ENCODE measurements around the gene SVEP1. TPM values are rescaled to one million over a fixed set of nuclear protein-coding genes. Genes with fewer than 3 reads are reported as not detected.

Gene SVEP1
- total RNA-seq, 4 donors from 2014 or later = 41.9 to 71.6 (median 60.6) TPM

- DNase-seq (ENCODE audit: extremely low spot score) = no peak
- Histone ChIP-seq H3K9me3 (no peaks in the 10 kb centered on the region), H3K27me3 (no peaks in the 10 kb centered on the region), H3K27ac (replicated peaks in 1 of 4) (no peak overlapping the region), H3K4me3 (no peak overlapping the region), H3K36me3 (no peaks in the 10 kb centered on the region), H3K4me1 (no peaks in the 10 kb centered on the region)
- no peak for TF ChIP-seq POLR2AphosphoS5 (IDR thresholded peaks at IDR 0.05)
- TF ChIP-seq CTCF (IDR thresholded peaks at IDR 0.05) = no peak
- no peak for TF ChIP-seq POLR2A (IDR thresholded peaks at IDR 0.05; ENCODE audit: low read depth)
- TF ChIP-seq EP300 (IDR thresholded peaks at IDR 0.05) = no peak
- intact Hi-C loops (cut with DNase I) = no loop called here
- 91% methylated on average over 1 of the region's 1 CpG for WGBS
Observed at GRCh38 chr9:110330484-110331105, 248.9 kb downstream of the SVEP1 start.

GRCh38 chr9:110329639-110330230 is 249.8 kb downstream of the SVEP1 start:
- H3K36me3 ChIP-seq = no peaks in the 10 kb centered on the region
- no peaks in the 10 kb centered on the region for H3K9me3 ChIP-seq
- H3K27me3 ChIP-seq = no peaks in the 10 kb centered on the region
- no peak overlapping the region for H3K27ac ChIP-seq (replicated peaks in 1 of 4)
- no peak for DNase-seq (ENCODE audit: extremely low spot score)
- no peaks in the 10 kb centered on the region for H3K4me1 ChIP-seq
- TF ChIP-seq CTCF (IDR thresholded peaks at IDR 0.05) (no peak), POLR2AphosphoS5 (IDR thresholded peaks at IDR 0.05) (no peak), EP300 (IDR thresholded peaks at IDR 0.05) (no peak), POLR2A (IDR thresholded peaks at IDR 0.05; ENCODE audit: low read depth) (no peak)
- WGBS = 87% methylated on average over 4 of the region's 5 CpGs
- intact Hi-C loops (cut with DNase I) = no loop called here
- H3K4me3 ChIP-seq = no peak overlapping the region

GRCh38 chr9:110328763-110329162 is 250.8 kb downstream of the SVEP1 start:
- TF ChIP-seq POLR2AphosphoS5 (IDR thresholded peaks at IDR 0.05) (no peak), CTCF (IDR thresholded peaks at IDR 0.05) (no peak), POLR2A (IDR thresholded peaks at IDR 0.05; ENCODE audit: low read depth) (no peak), EP300 (IDR thresholded peaks at IDR 0.05) (no peak)
- no peak for DNase-seq (ENCODE audit: extremely low spot score)
- Histone ChIP-seq H3K36me3 (no peaks in the 10 kb centered on the region), H3K9me3 (no peaks in the 10 kb centered on the region), H3K27ac (replicated peaks in 1 of 4) (no peak overlapping the region), H3K4me3 (no peak overlapping the region), H3K4me1 (no peaks in the 10 kb centered on the region), H3K27me3 (no peaks in the 10 kb centered on the region)
- intact Hi-C loops (cut with DNase I) = no loop called here
- WGBS = 78% methylated on average over 1 of the region's 1 CpG

DNA sequence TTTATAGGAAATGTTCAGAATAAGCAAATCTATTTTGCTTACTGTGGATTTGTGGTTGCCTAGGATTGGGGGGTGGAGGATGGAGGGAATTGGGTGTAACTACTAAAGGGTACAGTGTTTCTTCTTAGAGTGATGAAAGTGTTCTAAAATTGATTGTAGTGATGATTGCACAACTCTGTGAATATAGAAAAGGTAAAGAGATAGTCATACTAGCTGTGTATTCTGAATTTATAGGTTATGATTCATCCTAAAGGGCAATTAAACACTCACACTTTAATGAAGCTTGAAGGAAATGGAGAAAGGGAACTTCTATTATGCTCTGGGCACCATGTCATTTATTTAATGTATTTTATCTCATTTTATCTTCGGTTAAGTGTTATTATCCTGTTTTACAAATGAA is 251.8 kb downstream of the SVEP1 start:
- Histone ChIP-seq H3K36me3 (no peaks in the 10 kb centered on the region), H3K9me3 (no peaks in the 10 kb centered on the region), H3K4me1 (no peaks in the 10 kb centered on the region), H3K27ac (replicated peaks in 1 of 4) (no peak overlapping the region), H3K27me3 (no peaks in the 10 kb centered on the region), H3K4me3 (no peak overlapping the region)
- WGBS = 86% methylated on average over 1 of the region's 1 CpG
- TF ChIP-seq CTCF (IDR thresholded peaks at IDR 0.05) (no peak), POLR2A (IDR thresholded peaks at IDR 0.05; ENCODE audit: low read depth) (no peak), POLR2AphosphoS5 (IDR thresholded peaks at IDR 0.05) (no peak), EP300 (IDR thresholded peaks at IDR 0.05) (no peak)
- DNase-seq (ENCODE audit: extremely low spot score) = no peak
- intact Hi-C loops (cut with DNase I) = no loop called here

DNA sequence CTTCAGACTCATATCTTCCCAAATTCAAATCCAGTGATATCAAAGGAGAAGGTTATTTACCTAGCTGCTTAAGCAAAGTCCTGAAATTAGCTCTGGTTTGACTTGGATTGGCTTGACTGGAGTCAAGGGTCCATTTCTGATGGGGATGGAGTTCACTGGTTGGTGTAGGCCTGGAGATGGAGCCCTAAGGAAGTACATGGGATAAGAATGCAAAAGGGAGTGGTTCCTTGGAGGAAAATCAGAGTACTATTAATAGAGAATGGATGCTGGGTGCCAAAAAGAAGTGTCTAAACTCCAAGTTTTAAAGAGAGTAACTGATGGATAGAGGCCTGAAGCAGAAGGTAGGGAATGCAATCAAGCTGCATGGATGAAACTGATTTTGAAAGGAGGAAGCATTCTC is 255.7 kb downstream of the SVEP1 start:
- Histone ChIP-seq H3K4me3 (no peak overlapping the region), H3K4me1 (no peaks in the 10 kb centered on the region), H3K27ac (replicated peaks in 1 of 4) (no peak overlapping the region), H3K27me3 (no peaks in the 10 kb centered on the region), H3K36me3 (no peaks in the 10 kb centered on the region), H3K9me3 (no peaks in the 10 kb centered on the region)
- no peak for DNase-seq (ENCODE audit: extremely low spot score)
- TF ChIP-seq CTCF (IDR thresholded peaks at IDR 0.05) (no peak), EP300 (IDR thresholded peaks at IDR 0.05) (no peak), POLR2AphosphoS5 (IDR thresholded peaks at IDR 0.05) (no peak), POLR2A (IDR thresholded peaks at IDR 0.05; ENCODE audit: low read depth) (no peak)
- intact Hi-C loops (cut with DNase I) = no loop called here
